H1 (cell line): ENCODE data around the gene FYTTD1. TPM values are rescaled to one million over a fixed set of nuclear protein-coding genes. Genes with fewer than 3 reads are reported as not detected.

Experiments used
- CTCF ChIA-PET: fragments of 300-600 bp; sonication (Branson Sonifier 250); formaldehyde crosslinking; loops from one replicate; lab custom pipeline; 2021; ENCODE audit not compliant: partially characterized antibody; lab: Charles Lee
- POLR2A ChIA-PET: fragments of 300-600 bp; sonication (Branson Sonifier 250); formaldehyde crosslinking; loops from one replicate; lab custom pipeline; 2021; ENCODE audit warnings: inconsistent platforms; ENCODE audit not compliant: partially characterized antibody; lab: Charles Lee
- DNase-seq, 2 experiments: peaks; one replicate each; pipeline versions ENCODE4 v3.0.0 to v3.0.0-alpha.2; 2010 to 2022; ENCODE audit warnings: low spot score in 2 of 2, low read depth in 1 of 2, mixed read lengths in 1 of 2
- FAIRE-seq: peaks from 2 replicates; lab custom pipeline; 2011; peaks lifted over from hg19 to GRCh38; lab: Jason Lieb, UNC
- H2AFZ ChIP-seq: 2 replicates; pipeline ENCODE4 v1.8.1; 2012; ENCODE audit warnings: low read length, inconsistent platforms
- H2AK5ac ChIP-seq: 2 replicates; pipeline ENCODE4 v1.6.1; 2013; ENCODE audit warnings: low read depth, low read length
- H2BK120ac ChIP-seq: replicated peaks from 2 replicates; pipeline ENCODE3; 2013; ENCODE audit warnings: low read depth, low read length, inconsistent platforms
- H2BK12ac ChIP-seq: 2 replicates; pipeline ENCODE4 v1.6.1; 2013; ENCODE audit warnings: low read depth, low read length
- H2BK15ac ChIP-seq: 2 replicates; pipeline ENCODE4 v1.6.1; 2013; ENCODE audit warnings: low read length
- H2BK20ac ChIP-seq: 2 replicates; pipeline ENCODE4 v1.6.1; 2013; ENCODE audit warnings: low read length
- H2BK5ac ChIP-seq: 2 replicates; pipeline ENCODE4 v1.6.1; 2013; ENCODE audit warnings: low read depth, low read length
- H3K14ac ChIP-seq: 2 replicates; pipeline ENCODE4 v1.6.1; 2013; ENCODE audit warnings: inconsistent platforms; ENCODE audit not compliant: insufficient read length
- H3K18ac ChIP-seq: 2 replicates; pipeline ENCODE4 v1.6.1; 2013; ENCODE audit warnings: low read length; ENCODE audit errors: extremely low read depth
- H3K23ac ChIP-seq: 2 replicates; pipeline ENCODE4 v1.6.1; 2013; ENCODE audit warnings: inconsistent platforms; ENCODE audit not compliant: insufficient read length
- H3K23me2 ChIP-seq: 2 replicates; pipeline ENCODE4 v1.6.1; 2013; ENCODE audit warnings: low read depth, low read length
- H3K27ac ChIP-seq: 2 replicates; pipeline ENCODE4 v1.6.1; 2011; ENCODE audit warnings: low read depth, low read length, inconsistent platforms
- H3K27me3 ChIP-seq, 4 experiments: replicated peaks in 1 of 4; 1 replicate in 1 of 4; 2 replicates in 3 of 4; pipeline versions ENCODE4 v1.6.1 to v1.8.1; 2011 to 2013; ENCODE audit warnings: low read length in 3 of 4, mild to moderate bottlenecking in 3 of 4, inconsistent platforms in 2 of 4, mixed read lengths in 2 of 4, moderate library complexity in 1 of 4; ENCODE audit not compliant: control insufficient read depth in 3 of 4, insufficient read depth in 3 of 4; ENCODE audit errors: extremely low read depth in 1 of 4
- H3K36me3 ChIP-seq, 4 experiments: 2 replicates each; pipeline versions ENCODE4 v1.6.1 to v1.8.1; 2011 to 2013; ENCODE audit warnings: mild to moderate bottlenecking in 4 of 4, low read length in 3 of 4, moderate library complexity in 2 of 4, control low read depth in 1 of 4, inconsistent platforms in 1 of 4; ENCODE audit not compliant: insufficient read depth in 4 of 4, control insufficient read depth in 2 of 4
- H3K4ac ChIP-seq: replicated peaks from 2 replicates; pipeline ENCODE3; 2013; ENCODE audit warnings: low read length, low read depth, mixed read lengths, inconsistent platforms; ENCODE audit not compliant: insufficient read length
- H3K4me1 ChIP-seq, 4 experiments: replicated peaks in 1 of 4; 1 replicate in 1 of 4; 2 replicates in 3 of 4; pipeline versions ENCODE4 v1.6.1 to v1.8.1; 2011 to 2013; ENCODE audit warnings: low read length in 3 of 4, inconsistent platforms in 2 of 4, mixed read lengths in 1 of 4; ENCODE audit not compliant: insufficient read depth in 4 of 4, control insufficient read depth in 3 of 4
- H3K4me2 ChIP-seq, 2 experiments: 2 replicates each; pipeline versions ENCODE4 v1.6.1 to v1.8.1; 2011 to 2013; ENCODE audit warnings: low read depth in 2 of 2, low read length in 2 of 2, control low read depth in 1 of 2, inconsistent platforms in 1 of 2, mild to moderate bottlenecking in 1 of 2; ENCODE audit not compliant: insufficient read depth in 1 of 2
- H3K4me3 ChIP-seq, 4 experiments: fragments of 200-600, 300-600 bp in 1 of 4; sonication (generic), shearing (Covaris generic), sonication (Bioruptor Twin) in 1 of 4; 2 replicates each; pipeline versions ENCODE4 v1.5.1 to v1.8.1; 2011 to 2016; ENCODE audit warnings: low read length in 4 of 4, low read depth in 3 of 4, control low read depth in 2 of 4, inconsistent platforms in 2 of 4, mild to moderate bottlenecking in 2 of 4, mixed read lengths in 1 of 4, moderate library complexity in 1 of 4; ENCODE audit not compliant: insufficient read depth in 2 of 4; ENCODE audit errors: extremely low read depth in 1 of 4
- H3K56ac ChIP-seq: replicated peaks from 2 replicates; pipeline ENCODE3; 2013; ENCODE audit warnings: low read depth, mild to moderate bottlenecking, mixed read lengths, low read length, inconsistent platforms; ENCODE audit not compliant: insufficient read length
- H3K79me1 ChIP-seq: 2 replicates; pipeline ENCODE4 v1.6.1; 2013; ENCODE audit warnings: low read depth, low read length, control low read depth
- H3K79me2 ChIP-seq, 2 experiments: 2 replicates each; pipeline versions ENCODE4 v1.6.1 to v1.8.1; 2012 to 2013; ENCODE audit warnings: low read length in 2 of 2, mild to moderate bottlenecking in 2 of 2, inconsistent platforms in 1 of 2; ENCODE audit not compliant: insufficient read depth in 2 of 2, control insufficient read depth in 1 of 2
- H3K9ac ChIP-seq, 4 experiments: replicated peaks in 1 of 4; 1 replicate in 1 of 4; 2 replicates in 3 of 4; pipeline versions ENCODE4 v1.6.1 to v1.8.1; 2011 to 2013; ENCODE audit warnings: low read depth in 3 of 4, low read length in 3 of 4, control low read depth in 2 of 4, mild to moderate bottlenecking in 2 of 4, moderate library complexity in 2 of 4, inconsistent platforms in 1 of 4; ENCODE audit errors: extremely low read depth in 1 of 4
- H3K9me3 ChIP-seq, 2 experiments: 2 replicates each; pipeline versions ENCODE4 v1.6.1 to v1.8.1; 2012 to 2013; ENCODE audit warnings: mild to moderate bottlenecking in 2 of 2, moderate library complexity in 2 of 2, control low read depth in 1 of 2, inconsistent platforms in 1 of 2, low read depth in 1 of 2, low read length in 1 of 2, mixed read lengths in 1 of 2; ENCODE audit not compliant: insufficient read depth in 2 of 2
- H4K20me1 ChIP-seq, 2 experiments: replicated peaks in 1 of 2; 2 replicates each; pipeline versions ENCODE3 to v1.8.1; 2011 to 2013; ENCODE audit warnings: inconsistent platforms in 2 of 2, low read length in 2 of 2, mild to moderate bottlenecking in 1 of 2; ENCODE audit not compliant: insufficient read depth in 2 of 2, control insufficient read depth in 1 of 2
- H4K5ac ChIP-seq: 2 replicates; pipeline ENCODE4 v1.6.1; 2013; ENCODE audit warnings: low read length, low read depth, mixed read lengths, inconsistent platforms; ENCODE audit not compliant: insufficient read length
- H4K8ac ChIP-seq: 2 replicates; pipeline ENCODE4 v1.8.0; 2013; ENCODE audit warnings: mild to moderate bottlenecking, moderate library complexity, low read length, inconsistent platforms; ENCODE audit not compliant: insufficient read depth; ENCODE audit errors: extremely low read depth
- H4K91ac ChIP-seq: replicated peaks from 2 replicates; pipeline ENCODE3; 2013; ENCODE audit warnings: low read length, mixed read lengths, inconsistent platforms; ENCODE audit not compliant: insufficient read length
- CBX8 ChIP-seq: fragments of 300-800, 300-1000 bp; sonication (generic); IDR thresholded peaks from 2 replicates; pipeline ENCODE4 v1.7.1; 2016; ENCODE audit warnings: low read depth, low read length, borderline replicate concordance
- GTF2F1 ChIP-seq: IDR thresholded peaks from 2 replicates; pipeline ENCODE4 v1.6.1; 2012; ENCODE audit warnings: low read depth, low read length, improper control_type of control experiment, borderline replicate concordance
- HDAC6 ChIP-seq: IDR thresholded peaks from one replicate; pipeline ENCODE4 v1.7.1; 2012; ENCODE audit warnings: low read depth, mild to moderate bottlenecking, inconsistent platforms, low read length, moderate library complexity
- KDM1A ChIP-seq: fragments of 200-600, 300-600 bp; sonication (generic); IDR thresholded peaks from 2 replicates; pipeline ENCODE4 v1.7.1; 2016; ENCODE audit warnings: mild to moderate bottlenecking, low read length, borderline replicate concordance
- KDM5A ChIP-seq: fragments of 200-600 bp; IDR thresholded peaks from 2 replicates; pipeline ENCODE4 v1.7.1; 2012; ENCODE audit warnings: mild to moderate bottlenecking, low read length, inconsistent platforms, mixed read lengths
- SAP30 ChIP-seq: fragments of 300-600 bp; sonication (generic); IDR thresholded peaks from 2 replicates; pipeline ENCODE4 v1.7.1; 2012; ENCODE audit warnings: low read length, moderate library complexity, mild to moderate bottlenecking, inconsistent platforms; ENCODE audit not compliant: insufficient read depth, insufficient replicate concordance
- SRF ChIP-seq: IDR thresholded peaks from 2 replicates; pipeline ENCODE4 v1.6.1; 2011; ENCODE audit warnings: mild to moderate bottlenecking, low read depth, low read length, moderate library complexity
- SUZ12 ChIP-seq: fragments of 200-600 bp; sonication (generic); IDR thresholded peaks from 2 replicates; pipeline ENCODE4 v1.6.1; 2012; ENCODE audit warnings: mild to moderate bottlenecking, inconsistent platforms, low read length, moderate library complexity, mixed read lengths
- TAF1 ChIP-seq: IDR thresholded peaks from 2 replicates; pipeline ENCODE4 v1.6.1; 2011; ENCODE audit warnings: mild to moderate bottlenecking, low read depth, low read length
- TAF7 ChIP-seq: optimal IDR thresholded peaks from 2 replicates; pipeline ENCODE3; 2011; ENCODE audit warnings: low read depth, mild to moderate bottlenecking, inconsistent platforms, low read length, moderate library complexity, borderline replicate concordance
- ZNF274 ChIP-seq: IDR thresholded peaks from 2 replicates; pipeline ENCODE4 v1.7.0; 2012; ENCODE audit warnings: low read length, borderline replicate concordance; ENCODE audit errors: extremely low read depth
- WGBS, 2 experiments: shearing (Covaris generic) in 1 of 2; methylation state at CpG; one replicate each; pipeline versions ENCODE4 v1.1.6 to v1.1.7; 2013 to 2015; ENCODE audit warnings: low lambda C conversion rate in 2 of 2, mixed read lengths in 2 of 2, inconsistent platforms in 1 of 2, low coverage in 1 of 2, missing lambda C conversion rate in 1 of 2; ENCODE audit not compliant: insufficient replicate concordance in 2 of 2, insufficient coverage in 1 of 2, insufficient read length in 1 of 2; ENCODE audit errors: extremely low coverage in 1 of 2, missing lambda C conversion rate in 1 of 2; 5-methylcytosine and 5-hydroxymethylcytosine counted together
- polyA plus RNA-seq, 7 experiments: library from polyadenylated mRNA; depleted of rRNA in 3 of 7; stranded (reverse) in 5 of 7; unstranded in 2 of 7; fragments of >200 nt in 5 of 7; fragments of 200-250 nt in 2 of 7; gene quantifications; 1 replicate in 5 of 7; 2 replicates in 1 of 7; 4 replicates in 1 of 7; pipeline versions ENCODE4 v1.2.1 to v1.2.3, GENCODE V29; 2011 to 2013; ENCODE audit warnings: missing spikeins in 2 of 7, mixed read lengths in 2 of 7
- total RNA-seq: library from RNA; stranded (reverse); fragmentation: NEBNext Ultra II Directional; extraction: Animal tissue kit (Norgen Biotek cat#: 25700); gene quantifications from 2 replicates; pipeline ENCODE4 v1.2.1, GENCODE V29; 2021
- TF ChIP-seq, protein P1 (sequence below): IDR thresholded peaks from 2 replicates; pipeline ENCODE4 v1.6.1; 2011; ENCODE audit warnings: low read depth, mild to moderate bottlenecking, low read length; ENCODE audit not compliant: insufficient read depth
- TF ChIP-seq, protein P2 (sequence below): IDR thresholded peaks from 2 replicates; pipeline ENCODE4 v1.6.1; 2012; ENCODE audit warnings: inconsistent platforms

FYTTD1 gene
- total and polyA plus RNA-seq, 2 of the 8 experiments (the other 6 are each of a cell fraction or from before 2014, with no cell fraction given): 3.1 to 24.4 TPM

DNA sequence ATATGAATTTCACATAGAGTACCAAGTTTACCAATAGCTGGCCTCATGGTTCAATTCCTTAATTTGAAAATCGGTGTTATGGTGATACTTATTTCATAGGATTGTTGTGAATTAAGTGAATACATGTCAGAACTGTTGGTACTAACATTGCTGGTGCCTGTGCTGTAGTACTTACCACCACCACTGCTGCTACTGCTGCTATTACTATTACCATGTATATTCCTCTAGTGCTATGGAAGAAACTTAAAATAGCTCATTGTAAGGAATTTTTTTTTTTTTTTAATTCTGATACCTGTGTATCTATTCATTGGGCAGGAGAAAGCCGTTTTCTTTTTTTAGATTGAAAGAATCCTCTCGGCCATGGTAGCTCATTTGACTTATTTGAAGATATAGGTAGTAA is 3.6 kb downstream of the FYTTD1 start:
- DNase-seq (no peak), FAIRE-seq (no peak)
- 93% methylated on average over 3 of the region's 3 CpGs; no CpG with 5 or more reads in 1 of the 2 experiments for WGBS, 2 experiments
- Histone ChIP-seq H3K4me3 (no peak overlapping the region), H3K79me2 (peaks cover 0 to 10% of the 10 kb centered on the region in 2 experiments; a peak in 1 of 4 replicates), H2AFZ (no peak overlapping the region), H3K23ac (no peak overlapping the region), H2BK20ac (no peak overlapping the region), H3K27ac (no peak overlapping the region), H3K18ac (no peak overlapping the region), H4K91ac (no peak overlapping the region), H3K4me1 (peaks cover 0 to 4% (median 2%) of the 10 kb centered on the region in 4 experiments; a peak in 5 of 7 replicates), H3K4me2 (no peak overlapping the region), H2BK12ac (no peak overlapping the region), H3K9me3 (no peaks in the 10 kb centered on the region), H3K36me3 (no peaks in the 10 kb centered on the region), H3K14ac (no peak overlapping the region), H4K5ac (no peak overlapping the region), H2BK15ac (no peak overlapping the region), H4K20me1 (peaks cover 0 to 3% of the 10 kb centered on the region in 2 experiments), H2BK5ac (no peak overlapping the region), H3K9ac (no peak overlapping the region), H2AK5ac (no peak overlapping the region), H4K8ac (no peak overlapping the region), H3K27me3 (peaks cover 0 to 25% (median 13%) of the 10 kb centered on the region in 4 experiments; a peak in 6 of 7 replicates), H3K79me1 (no peaks in the 10 kb centered on the region; the same call in 1 of the 2 replicates), H3K4ac (no peak overlapping the region), H3K23me2 (peaks cover 18% of the 10 kb centered on the region; the same call in 1 of the 2 replicates), H2BK120ac (no peak overlapping the region), H3K56ac (no peak overlapping the region)
- POLR2A ChIA-PET: no interaction called here
- CTCF ChIA-PET: interaction anchor here (0.9 to 1.6 kb wide), 4 partner anchors 10 to 42 kb away, joined by 3 to 6 read pairs (median 3); no protein-coding TSS in a partner anchor
- TF ChIP-seq TAF7 (no peak), ZNF274 (no peak), KDM1A (no peak), SRF (no peak), CBX8 (no peak), GTF2F1 (no peak), KDM5A (no peak), SUZ12 (no peak), HDAC6 (no peak), TAF1 (no peak), SAP30 (no peak)
- TF ChIP-seq, protein P1, sequence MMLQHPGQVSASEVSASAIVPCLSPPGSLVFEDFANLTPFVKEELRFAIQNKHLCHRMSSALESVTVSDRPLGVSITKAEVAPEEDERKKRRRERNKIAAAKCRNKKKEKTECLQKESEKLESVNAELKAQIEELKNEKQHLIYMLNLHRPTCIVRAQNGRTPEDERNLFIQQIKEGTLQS: no peak
- TF ChIP-seq, protein P2, sequence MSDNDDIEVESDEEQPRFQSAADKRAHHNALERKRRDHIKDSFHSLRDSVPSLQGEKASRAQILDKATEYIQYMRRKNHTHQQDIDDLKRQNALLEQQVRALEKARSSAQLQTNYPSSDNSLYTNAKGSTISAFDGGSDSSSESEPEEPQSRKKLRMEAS: no peak
